NCI-H2029 treated with DMSO at 0.1 percent for 48 hours (cell line): ENCODE data around the gene A4GNT.
A peak's percentile ranks its signal among the peaks of the same experiment; 100 is the strongest.
"Not testable (repeated sequence)": the region's sequence is repeated elsewhere in the genome, so short reads cannot be mapped to it uniquely, and the experiment has no call there.

ENCODE experiments used
- DNase-seq: peaks from one replicate; lab custom pipeline; 2025; lab: John Stamatoyannopoulos, UW

The A4GNT gene

GRCh38 chr3:138118612-138119422 lies 13.4 kb downstream of the A4GNT start:
- peak; percentile 78 for DNase-seq

- no peak for DNase-seq
Measured at GRCh38 chr3:138114988-138115971, 16.9 kb downstream of the A4GNT start, which contains the start of gene DZIP1L. TSS of gene DZIP1L (minus strand) at chr3:138115608. CDS start at chr3:138103971, 11,637 bp downstream.

GRCh38 chr3:138114431-138114918 lies 17.7 kb downstream of the A4GNT start:
- DNase-seq = no peak

GRCh38 chr3:138113326-138113725 lies 18.9 kb downstream of the A4GNT start:
- no peak for DNase-seq

- DNase-seq = no peak
Measured at GRCh38 chr3:138112362-138112761, 19.8 kb downstream of the A4GNT start.

- DNase-seq = no peak
Measured at GRCh38 chr3:138105598-138105997, 26.6 kb downstream of the A4GNT start.

- DNase-seq = no peak
Measured at GRCh38 chr3:138103466-138103865, 28.7 kb downstream of the A4GNT start.

GRCh38 chr3:138101351-138101940 lies 30.7 kb downstream of the A4GNT start:
- not testable (repeated sequence) for DNase-seq

GRCh38 chr3:138099417-138099816 lies 32.8 kb downstream of the A4GNT start:
- no peak for DNase-seq

GRCh38 chr3:138097192-138098172 lies 34.7 kb downstream of the A4GNT start:
- DNase-seq = no peak

GRCh38 chr3:138093721-138094120 lies 38.5 kb downstream of the A4GNT start:
- no peak for DNase-seq

- DNase-seq = no peak
Measured at GRCh38 chr3:138092023-138092422, 40.2 kb downstream of the A4GNT start.

- DNase-seq = no peak
Measured at GRCh38 chr3:138089091-138089490, 43.1 kb downstream of the A4GNT start.

- DNase-seq = not testable (repeated sequence)
Measured at GRCh38 chr3:138085745-138086144, 46.4 kb downstream of the A4GNT start.

GRCh38 chr3:138084196-138084595 lies 48.0 kb downstream of the A4GNT start:
- DNase-seq = no peak

GRCh38 chr3:138082992-138083386 lies 49.2 kb downstream of the A4GNT start:
- no peak for DNase-seq

- DNase-seq = no peak
Measured at GRCh38 chr3:138082085-138082991, 49.9 kb downstream of the A4GNT start.

GRCh38 chr3:138081371-138082084 lies 50.7 kb downstream of the A4GNT start:
- DNase-seq = no peak

GRCh38 chr3:138079901-138080300 lies 52.3 kb downstream of the A4GNT start:
- DNase-seq = no peak
